Subcutaneous adipose tissue (tissue), 4 donors: Measurements from ENCODE around the gene GLIPR1L1. TPM values are rescaled to one million over a fixed set of nuclear protein-coding genes. Genes with fewer than 3 reads are reported as not detected.

Experiments
- total RNA-seq, 4 donors: library from RNA; depleted of rRNA; stranded (reverse); fragments of >200 nt; gene quantifications; one replicate each; pipeline ENCODE4 v1.1.0, GENCODE V29; 2016
- TF ChIP-seq, protein P1 (sequence below): fragments of 450-650 bp; IDR thresholded peaks from one replicate; pipeline ENCODE4 v1.5.1; 2016; ENCODE audit warnings: low read depth, mild to moderate bottlenecking, control low read depth, antibody characterized with exemption, moderate library complexity

GLIPR1L1 gene
- total RNA-seq, 4 donors from 2014 or later = not detected

DNA sequence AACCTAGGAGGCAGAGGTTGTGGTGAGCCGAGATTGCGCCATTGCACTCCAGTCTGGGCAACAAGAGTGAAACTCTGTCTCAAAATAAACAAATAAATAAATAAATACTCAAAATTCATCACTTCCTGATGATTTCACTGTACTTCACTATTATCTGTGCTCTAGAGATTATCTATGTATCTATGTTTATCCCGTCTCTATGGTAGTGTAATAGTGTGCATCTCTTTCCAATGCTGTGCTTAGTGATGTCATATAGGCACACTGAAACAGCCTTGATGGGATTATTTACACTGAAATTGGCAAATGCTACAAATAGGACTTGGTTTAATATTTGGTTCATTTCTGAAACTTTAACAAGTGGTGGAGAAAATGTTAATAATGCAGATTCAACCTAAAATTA is 10.8 kb upstream of the GLIPR1L1 start:
- TF ChIP-seq, protein P1, sequence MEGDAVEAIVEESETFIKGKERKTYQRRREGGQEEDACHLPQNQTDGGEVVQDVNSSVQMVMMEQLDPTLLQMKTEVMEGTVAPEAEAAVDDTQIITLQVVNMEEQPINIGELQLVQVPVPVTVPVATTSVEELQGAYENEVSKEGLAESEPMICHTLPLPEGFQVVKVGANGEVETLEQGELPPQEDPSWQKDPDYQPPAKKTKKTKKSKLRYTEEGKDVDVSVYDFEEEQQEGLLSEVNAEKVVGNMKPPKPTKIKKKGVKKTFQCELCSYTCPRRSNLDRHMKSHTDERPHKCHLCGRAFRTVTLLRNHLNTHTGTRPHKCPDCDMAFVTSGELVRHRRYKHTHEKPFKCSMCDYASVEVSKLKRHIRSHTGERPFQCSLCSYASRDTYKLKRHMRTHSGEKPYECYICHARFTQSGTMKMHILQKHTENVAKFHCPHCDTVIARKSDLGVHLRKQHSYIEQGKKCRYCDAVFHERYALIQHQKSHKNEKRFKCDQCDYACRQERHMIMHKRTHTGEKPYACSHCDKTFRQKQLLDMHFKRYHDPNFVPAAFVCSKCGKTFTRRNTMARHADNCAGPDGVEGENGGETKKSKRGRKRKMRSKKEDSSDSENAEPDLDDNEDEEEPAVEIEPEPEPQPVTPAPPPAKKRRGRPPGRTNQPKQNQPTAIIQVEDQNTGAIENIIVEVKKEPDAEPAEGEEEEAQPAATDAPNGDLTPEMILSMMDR = no peak

DNA sequence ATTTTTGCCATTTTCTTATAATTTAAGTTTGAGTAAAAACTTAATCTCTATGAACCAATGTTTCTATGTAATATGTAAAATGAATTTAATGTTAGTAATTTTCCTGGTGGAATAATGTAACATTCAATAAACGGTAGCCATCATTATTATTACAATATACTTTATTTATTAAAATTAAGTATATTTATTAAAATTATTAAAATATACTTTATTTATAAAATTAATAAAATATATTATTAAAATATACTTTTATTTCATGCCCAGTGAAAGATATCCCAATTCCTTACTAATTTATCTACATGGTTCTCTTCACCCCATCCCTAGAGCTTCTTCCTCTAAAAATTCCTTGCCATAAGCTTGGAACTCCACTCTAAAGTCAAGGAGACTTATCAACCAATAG is 6.8 kb upstream of the GLIPR1L1 start:
- TF ChIP-seq, protein P1 = no peak

DNA sequence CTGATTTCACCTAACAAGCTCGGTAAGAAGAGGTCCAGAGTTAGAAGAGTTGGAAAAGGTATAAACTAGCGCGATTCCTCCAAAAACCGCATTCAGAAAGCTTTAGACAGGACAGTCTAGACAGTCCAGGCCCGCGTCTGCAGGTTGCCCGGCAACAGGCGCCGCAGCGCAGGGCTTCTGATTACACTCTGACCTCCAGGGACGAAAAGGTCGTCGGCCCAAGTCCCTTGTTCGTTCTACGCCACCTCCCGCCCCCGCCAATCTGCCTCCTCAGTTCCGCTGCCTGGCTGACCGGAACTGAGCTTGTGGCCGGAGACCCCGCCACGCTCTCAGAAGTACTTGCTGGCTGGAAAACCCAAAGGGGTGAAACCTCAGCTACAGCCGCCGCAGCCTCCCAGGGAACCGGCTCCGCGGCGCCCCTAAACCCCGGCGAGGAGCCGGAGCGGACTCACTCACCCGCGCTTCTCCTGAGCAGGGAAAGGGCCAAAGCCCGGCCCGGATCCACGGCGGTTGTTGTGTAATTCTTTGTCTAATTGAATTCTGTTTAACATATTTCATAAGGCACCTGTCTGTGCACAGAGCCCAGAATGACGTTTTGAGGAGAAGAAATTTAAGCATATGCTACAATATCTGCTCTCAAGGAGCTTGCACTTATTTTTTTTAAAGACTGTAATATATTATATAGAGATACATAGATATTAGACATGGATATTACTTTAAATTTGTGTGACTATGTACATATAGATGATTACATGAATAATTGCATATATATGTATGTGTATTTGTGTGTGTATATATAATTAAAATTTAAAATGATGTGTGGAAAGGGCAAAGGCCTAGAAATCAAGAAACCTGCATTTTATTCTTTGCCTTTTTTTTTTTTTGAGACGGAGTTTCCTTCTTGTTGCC is 4.3 kb upstream of the GLIPR1L1 start, which contains the start of gene CAPS2:
Gene CAPS2, minus strand, starts transcription at position 407 of the 909 bp plus-strand sequence. CDS start 3,826 bp downstream, outside the sequence.
- TF ChIP-seq, protein P1 = no peak

DNA sequence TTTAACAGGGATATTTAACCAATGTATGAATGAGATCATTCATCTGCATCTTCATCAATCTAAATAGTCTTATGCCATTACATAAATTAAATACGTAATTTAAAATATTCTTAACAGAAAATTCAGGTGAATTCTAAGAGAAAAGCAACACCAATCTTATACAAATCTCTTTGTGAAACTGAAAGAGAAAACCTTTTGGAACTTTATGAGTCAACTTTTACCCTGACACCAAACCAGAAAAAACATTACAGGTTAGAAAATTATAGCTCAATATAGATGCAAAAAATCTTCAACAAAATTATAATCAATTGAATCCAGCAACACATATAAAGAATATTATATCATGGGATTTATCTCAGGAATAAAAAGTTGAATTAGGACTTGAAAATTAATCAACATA is 3.4 kb downstream of the GLIPR1L1 start:
- TF ChIP-seq, protein P1 = no peak

DNA sequence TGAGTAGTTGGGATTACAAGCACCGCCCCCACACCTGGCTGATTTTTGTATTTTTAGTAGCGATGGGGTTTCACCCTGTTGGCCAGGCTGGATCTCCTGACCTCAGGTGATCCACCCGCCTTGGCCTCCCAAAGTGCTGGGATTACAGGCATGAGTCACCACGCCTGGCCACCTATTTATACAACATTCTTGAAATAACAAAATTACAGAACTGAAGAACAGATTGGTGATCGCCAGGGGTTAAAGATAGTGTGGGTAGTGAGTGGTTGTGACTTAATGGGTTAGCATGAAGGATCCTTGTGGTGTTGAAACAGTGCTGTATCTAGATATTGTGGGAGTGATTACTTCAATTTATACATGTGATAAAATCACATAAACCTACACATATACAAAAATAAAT is 7.4 kb downstream of the GLIPR1L1 start:
- TF ChIP-seq, protein P1 = no peak

DNA sequence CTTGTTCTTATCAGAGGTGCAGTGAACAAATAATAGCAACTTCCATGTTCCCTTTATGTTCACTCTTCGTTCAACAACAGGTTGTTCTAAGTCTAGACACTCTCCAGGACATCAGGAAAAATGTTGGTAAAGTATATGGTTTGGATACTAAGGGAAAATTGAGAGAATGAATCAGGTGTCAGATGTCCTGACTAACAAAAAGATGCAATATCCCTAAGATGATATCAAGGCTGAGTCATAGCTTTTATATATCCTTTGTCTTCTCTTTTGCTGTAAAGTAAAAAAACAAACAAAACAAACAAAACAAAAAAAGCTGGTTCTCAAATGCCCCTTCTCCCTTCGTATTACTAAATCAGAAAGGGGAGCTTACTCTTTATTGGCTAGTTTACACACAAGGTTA is 11.1 kb downstream of the GLIPR1L1 start:
- TF ChIP-seq, protein P1 = no peak

DNA sequence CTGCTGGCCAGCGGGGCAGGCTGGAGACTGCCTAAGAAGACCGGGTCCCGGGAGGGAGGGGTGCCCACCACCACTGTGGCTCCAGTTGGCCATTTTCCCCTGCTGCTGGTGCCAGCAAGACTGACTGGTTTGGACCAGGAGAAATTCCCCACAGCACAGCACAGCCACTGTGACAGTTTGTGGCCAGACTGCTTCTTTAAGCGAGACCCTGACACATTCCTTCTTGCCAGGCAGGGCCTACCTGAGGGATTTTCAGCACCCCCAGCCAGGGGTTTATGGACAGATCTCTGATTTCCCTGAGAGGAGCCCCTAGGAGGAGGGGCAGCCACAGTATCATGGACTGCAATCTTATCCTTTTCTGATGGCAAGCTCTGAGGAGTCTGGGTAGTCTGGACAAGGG is 15.5 kb downstream of the GLIPR1L1 start:
- TF ChIP-seq, protein P1 = no peak
